ENCODE results near the gene ZBTB32.

DNA sequence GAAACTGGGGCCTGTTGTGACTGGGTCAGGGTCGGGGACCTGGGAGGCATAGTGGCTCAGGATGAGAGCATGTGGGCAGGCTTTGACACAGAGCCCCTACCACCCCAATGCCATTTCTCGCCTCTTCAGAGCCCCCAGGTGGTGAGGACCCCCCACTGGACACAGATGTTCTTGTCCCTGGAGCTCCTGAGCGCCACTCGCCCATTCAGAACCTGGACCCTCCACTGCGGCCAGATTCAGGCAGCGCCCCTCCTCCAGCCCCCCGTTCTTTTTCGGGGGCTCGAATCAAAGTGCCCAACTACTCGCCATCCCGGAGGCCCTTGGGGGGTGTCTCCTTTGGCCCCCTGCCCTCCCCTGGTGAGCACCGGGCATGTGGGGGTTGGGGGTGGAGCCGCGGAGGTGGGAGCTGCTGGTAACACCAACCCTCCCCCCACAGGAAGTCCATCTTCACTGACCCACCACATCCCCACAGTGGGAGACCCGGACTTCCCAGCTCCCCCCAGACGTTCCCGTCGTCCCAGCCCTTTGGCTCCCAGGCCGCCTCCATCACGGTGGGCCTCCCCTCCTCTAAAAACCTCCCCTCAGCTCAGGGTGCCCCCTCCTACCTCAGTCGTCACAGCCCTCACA is 27.5 kb downstream of the ZBTB32 start:
- TF ChIP-seq, protein P1, sequence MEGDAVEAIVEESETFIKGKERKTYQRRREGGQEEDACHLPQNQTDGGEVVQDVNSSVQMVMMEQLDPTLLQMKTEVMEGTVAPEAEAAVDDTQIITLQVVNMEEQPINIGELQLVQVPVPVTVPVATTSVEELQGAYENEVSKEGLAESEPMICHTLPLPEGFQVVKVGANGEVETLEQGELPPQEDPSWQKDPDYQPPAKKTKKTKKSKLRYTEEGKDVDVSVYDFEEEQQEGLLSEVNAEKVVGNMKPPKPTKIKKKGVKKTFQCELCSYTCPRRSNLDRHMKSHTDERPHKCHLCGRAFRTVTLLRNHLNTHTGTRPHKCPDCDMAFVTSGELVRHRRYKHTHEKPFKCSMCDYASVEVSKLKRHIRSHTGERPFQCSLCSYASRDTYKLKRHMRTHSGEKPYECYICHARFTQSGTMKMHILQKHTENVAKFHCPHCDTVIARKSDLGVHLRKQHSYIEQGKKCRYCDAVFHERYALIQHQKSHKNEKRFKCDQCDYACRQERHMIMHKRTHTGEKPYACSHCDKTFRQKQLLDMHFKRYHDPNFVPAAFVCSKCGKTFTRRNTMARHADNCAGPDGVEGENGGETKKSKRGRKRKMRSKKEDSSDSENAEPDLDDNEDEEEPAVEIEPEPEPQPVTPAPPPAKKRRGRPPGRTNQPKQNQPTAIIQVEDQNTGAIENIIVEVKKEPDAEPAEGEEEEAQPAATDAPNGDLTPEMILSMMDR (IDR thresholded peaks at IDR 0.05 in 4 of 5, conservative IDR thresholded peaks at IDR 0.05 in 1 of 5) = no peak
- TF ChIP-seq POLR2A (IDR thresholded peaks at IDR 0.05) = no peak
